NCI-H1048 (cell line): ENCODE data around the gene LRRC45.

Source experiments
- DNase-seq: peaks from one replicate; lab custom pipeline; 2025; lab: John Stamatoyannopoulos, UW

The LRRC45 gene

GRCh38 chr17:82019690-82020571 is 3.2 kb upstream of the LRRC45 start:
- DNase-seq = peak; percentile 19

GRCh38 chr17:82020572-82021106 is 2.5 kb upstream of the LRRC45 start:
- DNase-seq = no peak

- DNase-seq = no peak
Observed at GRCh38 chr17:82021107-82021899, 1.8 kb upstream of the LRRC45 start.

- no peak for DNase-seq
Observed at GRCh38 chr17:82021900-82022309, 1.2 kb upstream of the LRRC45 start.

- DNase-seq = no peak
Observed at GRCh38 chr17:82022310-82022980, 660 bp upstream of the LRRC45 start, which contains the start of gene CENPX. CENPX (minus strand) TSS chr17:82022878; CDS start chr17:82022861, 17 bp downstream.

- no peak for DNase-seq
Observed at GRCh38 chr17:82023447-82024241, 539 bp downstream of the LRRC45 start.

- no peak for DNase-seq
Observed at GRCh38 chr17:82024859-82025258, 1.8 kb downstream of the LRRC45 start.

- DNase-seq = no peak
Observed at GRCh38 chr17:82025401-82026107, 2.4 kb downstream of the LRRC45 start.

GRCh38 chr17:82028246-82028645 is 5.1 kb downstream of the LRRC45 start:
- DNase-seq = no peak

GRCh38 chr17:82028966-82029365 is 5.9 kb downstream of the LRRC45 start:
- no peak for DNase-seq

- DNase-seq = no peak
Observed at GRCh38 chr17:82029391-82029790, 6.3 kb downstream of the LRRC45 start.

- DNase-seq = no peak
Observed at GRCh38 chr17:82029990-82030469, 6.9 kb downstream of the LRRC45 start.

- DNase-seq = peak; percentile 42
Observed at GRCh38 chr17:82030470-82031302, 7.6 kb downstream of the LRRC45 start.

- peak; percentile 46 for DNase-seq
Observed at GRCh38 chr17:82031303-82031884, 8.3 kb downstream of the LRRC45 start, which contains the start of gene RAC3. RAC3 (plus strand) TSS chr17:82031678; CDS start chr17:82031762, 84 bp downstream.

- peak; percentile 28 for DNase-seq
Observed at GRCh38 chr17:82031885-82032627, 9.0 kb downstream of the LRRC45 start.

- no peak for DNase-seq
Observed at GRCh38 chr17:82033359-82034085, 10.4 kb downstream of the LRRC45 start.

GRCh38 chr17:82034371-82035011 is 11.4 kb downstream of the LRRC45 start:
- no peak for DNase-seq
